Measurements from ENCODE around the gene PTHLH. TPM values are rescaled to one million over a fixed set of nuclear protein-coding genes. Genes with fewer than 3 reads are reported as not detected.

The PTHLH gene
- total RNA-seq, 4 donors from 2014 or later: 4.5 to 9.6 (median 5.6) TPM

DNA sequence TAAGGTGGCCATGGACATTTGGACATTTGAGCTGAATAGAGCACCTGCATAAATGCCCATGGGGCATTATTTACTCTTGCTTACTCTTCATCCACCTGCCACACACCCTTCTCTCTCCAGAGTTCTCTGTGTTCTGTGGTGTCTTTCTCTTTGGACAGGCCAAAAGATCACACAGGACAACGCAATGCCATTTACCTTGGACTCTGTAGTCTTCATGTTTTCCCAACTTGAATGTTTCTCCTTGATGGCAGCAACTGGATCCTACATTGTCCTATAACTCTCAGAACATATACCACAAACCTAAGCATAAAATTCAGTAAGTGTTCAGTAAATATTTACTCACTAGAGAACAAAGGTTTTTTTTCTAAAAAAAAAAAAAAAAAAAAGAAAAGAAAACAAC lies 41.7 kb upstream of the PTHLH start:
- H3K27ac ChIP-seq: no peak overlapping the region
- WGBS, 2 donors: 93 to 100% methylated on average over 1 of the region's 1 CpG
- no peaks in the 10 kb centered on the region for H3K36me3 ChIP-seq
- no peak for TF ChIP-seq POLR2A (IDR thresholded peaks at IDR 0.05)
- TF ChIP-seq, protein P1, sequence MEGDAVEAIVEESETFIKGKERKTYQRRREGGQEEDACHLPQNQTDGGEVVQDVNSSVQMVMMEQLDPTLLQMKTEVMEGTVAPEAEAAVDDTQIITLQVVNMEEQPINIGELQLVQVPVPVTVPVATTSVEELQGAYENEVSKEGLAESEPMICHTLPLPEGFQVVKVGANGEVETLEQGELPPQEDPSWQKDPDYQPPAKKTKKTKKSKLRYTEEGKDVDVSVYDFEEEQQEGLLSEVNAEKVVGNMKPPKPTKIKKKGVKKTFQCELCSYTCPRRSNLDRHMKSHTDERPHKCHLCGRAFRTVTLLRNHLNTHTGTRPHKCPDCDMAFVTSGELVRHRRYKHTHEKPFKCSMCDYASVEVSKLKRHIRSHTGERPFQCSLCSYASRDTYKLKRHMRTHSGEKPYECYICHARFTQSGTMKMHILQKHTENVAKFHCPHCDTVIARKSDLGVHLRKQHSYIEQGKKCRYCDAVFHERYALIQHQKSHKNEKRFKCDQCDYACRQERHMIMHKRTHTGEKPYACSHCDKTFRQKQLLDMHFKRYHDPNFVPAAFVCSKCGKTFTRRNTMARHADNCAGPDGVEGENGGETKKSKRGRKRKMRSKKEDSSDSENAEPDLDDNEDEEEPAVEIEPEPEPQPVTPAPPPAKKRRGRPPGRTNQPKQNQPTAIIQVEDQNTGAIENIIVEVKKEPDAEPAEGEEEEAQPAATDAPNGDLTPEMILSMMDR (IDR thresholded peaks at IDR 0.05): no peak
- no peaks in the 10 kb centered on the region for H3K27me3 ChIP-seq
- H3K4me1 ChIP-seq: peaks cover 0 to 11% (median 0%) of the 10 kb centered on the region in 3 donors
- no peak for DNase-seq
- H3K4me3 ChIP-seq: no peak overlapping the region
- H3K9me3 ChIP-seq: no peaks in the 10 kb centered on the region
- intact Hi-C loops (cut with DNase I): no loop called here

DNA sequence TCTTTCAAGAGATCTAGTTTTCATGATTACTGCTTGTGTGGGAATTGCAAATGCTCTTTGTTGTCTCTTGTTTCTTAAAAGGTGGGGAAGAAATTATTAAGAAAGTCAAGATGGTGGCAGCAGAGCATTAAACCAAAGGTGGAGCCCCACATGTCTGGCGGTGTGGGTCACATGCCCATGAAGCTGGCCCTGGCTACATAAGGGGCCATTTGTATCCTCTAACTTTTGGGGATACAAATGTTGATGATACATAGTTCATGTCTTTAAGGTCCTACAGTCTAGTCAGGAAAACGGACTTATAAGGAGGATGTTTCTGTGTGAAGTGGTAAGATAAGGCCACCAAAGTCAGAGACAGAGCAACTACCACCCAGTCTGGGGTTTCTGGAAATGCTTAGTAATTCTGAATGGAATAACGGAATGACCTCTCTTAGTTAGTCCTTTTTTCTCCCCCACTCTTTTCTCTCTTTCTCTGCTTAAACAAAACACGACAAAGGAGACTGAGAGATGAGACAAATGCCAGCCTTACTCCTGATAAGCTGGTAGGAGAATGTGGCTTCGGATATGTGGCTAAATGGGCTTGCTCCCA lies 39.9 kb upstream of the PTHLH start:
- Histone ChIP-seq H3K9me3 (no peaks in the 10 kb centered on the region), H3K36me3 (no peaks in the 10 kb centered on the region), H3K27me3 (no peaks in the 10 kb centered on the region), H3K4me1 (peaks cover 0 to 3% (median 0%) of the 10 kb centered on the region in 3 donors), H3K4me3 (no peak overlapping the region), H3K27ac (no peak overlapping the region)
- WGBS, 2 donors: 75 to 82% methylated on average over 5 of the region's 5 CpGs
- DNase-seq: no peak
- TF ChIP-seq, protein P1 (IDR thresholded peaks at IDR 0.05): no peak
- TF ChIP-seq POLR2A (IDR thresholded peaks at IDR 0.05): no peak
- intact Hi-C loops (cut with DNase I): no loop called here

DNA sequence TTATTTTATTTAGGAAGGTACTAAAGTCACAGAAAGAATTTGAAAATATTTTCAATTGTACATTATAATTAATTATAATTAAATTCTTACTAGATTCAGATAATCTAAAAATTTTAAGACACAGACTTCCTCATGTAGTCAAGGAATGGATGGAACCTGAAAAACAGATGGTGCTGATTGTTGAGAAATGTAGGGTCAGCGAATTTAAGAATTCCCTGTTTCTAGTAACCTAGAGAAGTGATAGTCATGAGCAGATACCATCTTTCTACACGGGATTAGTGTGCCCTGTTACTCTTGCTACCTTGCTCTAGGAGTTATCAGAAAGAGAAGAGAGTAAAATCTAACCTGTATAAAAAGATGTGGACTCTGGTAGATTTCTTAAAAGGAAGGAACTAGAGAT lies 37.5 kb upstream of the PTHLH start:
- no peak overlapping the region for H3K4me3 ChIP-seq
- 77 to 91% methylated on average over 2 of the region's 2 CpGs for WGBS, 2 donors
- TF ChIP-seq POLR2A (IDR thresholded peaks at IDR 0.05): no peak
- TF ChIP-seq, protein P1 (IDR thresholded peaks at IDR 0.05): no peak
- H3K27ac ChIP-seq: no peak overlapping the region
- H3K4me1 ChIP-seq: no peaks in the 10 kb centered on the region
- H3K27me3 ChIP-seq: no peaks in the 10 kb centered on the region
- H3K36me3 ChIP-seq: no peaks in the 10 kb centered on the region
- no peaks in the 10 kb centered on the region for H3K9me3 ChIP-seq
- DNase-seq: no peak
- intact Hi-C loops (cut with DNase I): no loop called here

DNA sequence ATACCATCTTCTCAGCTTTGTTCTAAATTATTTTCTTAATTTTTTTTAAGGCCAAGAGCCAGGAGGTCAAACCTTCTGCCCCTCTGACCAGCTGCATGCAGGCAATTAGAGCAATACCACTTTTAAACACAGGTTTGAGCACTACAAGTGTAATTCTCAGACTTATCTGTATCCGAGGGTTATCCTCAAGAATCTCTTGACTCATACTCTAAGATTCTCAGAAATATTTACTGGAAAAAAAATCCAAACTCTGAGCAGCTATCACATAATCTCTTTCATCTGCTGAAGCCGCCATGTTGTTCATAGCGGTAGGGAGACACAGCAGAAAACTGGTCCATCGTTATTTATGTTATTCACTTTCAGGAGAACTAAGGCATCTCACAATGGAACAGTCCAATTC lies 27.4 kb upstream of the PTHLH start:
- Histone ChIP-seq H3K4me3 (no peak overlapping the region), H3K9me3 (no peaks in the 10 kb centered on the region), H3K36me3 (no peaks in the 10 kb centered on the region), H3K27ac (peak overlapping the region in 1 of 4 donors; percentile 25), H3K27me3 (no peaks in the 10 kb centered on the region), H3K4me1 (peaks cover 0 to 23% (median 0%) of the 10 kb centered on the region in 3 donors)
- DNase-seq: no peak
- 72 to 77% methylated on average over 4 of the region's 4 CpGs for WGBS, 2 donors
- intact Hi-C loops (cut with DNase I): no loop called here
- TF ChIP-seq, protein P1 (IDR thresholded peaks at IDR 0.05): no peak
- no peak for TF ChIP-seq POLR2A (IDR thresholded peaks at IDR 0.05)

DNA sequence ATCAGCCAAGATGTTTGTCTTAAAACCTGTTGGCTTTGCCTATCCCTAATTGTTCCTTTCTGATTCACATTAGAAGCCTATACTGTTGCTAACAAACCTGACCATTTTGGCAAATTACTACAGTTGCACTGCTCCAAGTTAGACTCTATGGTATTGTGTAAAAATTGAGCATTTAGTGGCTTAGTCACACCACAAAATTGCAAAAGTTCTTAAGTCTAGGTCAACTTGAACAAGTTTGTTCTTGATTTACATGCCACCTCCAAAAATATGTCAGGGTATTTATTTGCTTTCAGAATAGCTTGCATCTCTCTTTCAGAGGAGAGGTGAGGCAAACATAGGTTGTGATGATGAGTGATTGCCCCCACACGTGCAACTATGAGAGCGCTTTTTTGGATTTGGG lies 27.0 kb upstream of the PTHLH start:
- no peak for DNase-seq
- 40 to 78% methylated on average over 2 of the region's 2 CpGs for WGBS, 2 donors
- H3K4me3 ChIP-seq: no peak overlapping the region
- TF ChIP-seq, protein P1 (IDR thresholded peaks at IDR 0.05): no peak
- no peak for TF ChIP-seq POLR2A (IDR thresholded peaks at IDR 0.05)
- H3K27ac ChIP-seq: peak overlapping the region in 1 of 4 donors; percentile 25
- peaks cover 0 to 23% (median 0%) of the 10 kb centered on the region in 3 donors for H3K4me1 ChIP-seq
- intact Hi-C loops (cut with DNase I): no loop called here
- no peaks in the 10 kb centered on the region for H3K9me3 ChIP-seq
- no peaks in the 10 kb centered on the region for H3K36me3 ChIP-seq
- no peaks in the 10 kb centered on the region for H3K27me3 ChIP-seq

All from esophagus squamous epithelium (tissue), 5 donors.